Activated gamma-delta T cell (primary cell): ENCODE results near the gene ZNF710.

Experiments used
- DNase-seq: peaks from one replicate; lab custom pipeline; 2025; lab: John Stamatoyannopoulos, UW

ZNF710 gene

DNA sequence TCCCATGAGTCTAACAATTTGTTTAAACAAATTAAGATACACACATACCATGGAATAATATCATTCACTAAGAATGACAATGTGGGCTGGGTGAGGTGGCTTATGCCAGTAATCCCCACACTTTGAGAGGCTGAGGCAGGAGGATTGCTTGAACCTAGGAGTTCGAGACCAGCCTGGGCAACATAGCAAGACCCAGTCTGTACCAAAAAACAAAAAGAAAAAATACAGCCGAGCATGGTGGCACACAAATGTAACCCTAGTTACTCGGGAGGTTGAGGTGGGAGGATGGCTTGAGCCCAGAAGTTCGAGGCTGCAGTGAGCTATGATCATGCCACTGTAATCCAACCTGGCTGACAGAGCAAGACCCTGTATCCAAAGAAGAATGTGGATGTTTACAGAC is 4.0 kb upstream of the ZNF710 start:
- no peak for DNase-seq

DNA sequence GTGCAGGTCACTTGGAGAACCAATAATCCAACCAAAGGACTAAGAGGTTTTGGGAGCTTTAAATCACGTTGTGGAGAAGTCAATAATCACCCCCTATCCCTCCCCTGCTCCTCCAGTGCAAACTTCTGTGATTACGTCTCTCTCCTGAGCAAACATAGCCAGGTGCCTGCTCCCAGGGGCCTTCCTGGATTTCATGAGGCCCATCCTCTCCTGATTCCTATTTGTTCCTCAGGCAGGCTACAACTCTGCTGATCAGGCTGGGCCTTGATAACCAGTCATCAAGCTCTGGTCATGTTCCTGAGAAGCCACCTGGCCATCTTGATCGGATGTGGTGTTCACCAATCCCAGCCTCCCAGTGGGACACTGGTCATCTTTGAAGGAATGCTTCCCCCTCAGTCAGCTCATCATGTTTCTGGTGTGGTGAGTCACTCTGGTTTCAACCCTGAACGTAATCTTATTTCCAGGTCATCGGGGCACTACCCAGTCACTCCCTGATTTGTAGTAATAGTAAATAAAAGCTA is 2.9 kb upstream of the ZNF710 start:
- no peak for DNase-seq

- no peak for DNase-seq
These were observed 2.0 kb upstream of the ZNF710 start for GRCh38 chr15:89998923-89999675.

- no peak for DNase-seq
These were observed 1.4 kb upstream of the ZNF710 start for GRCh38 chr15:89999676-90000185.

DNA sequence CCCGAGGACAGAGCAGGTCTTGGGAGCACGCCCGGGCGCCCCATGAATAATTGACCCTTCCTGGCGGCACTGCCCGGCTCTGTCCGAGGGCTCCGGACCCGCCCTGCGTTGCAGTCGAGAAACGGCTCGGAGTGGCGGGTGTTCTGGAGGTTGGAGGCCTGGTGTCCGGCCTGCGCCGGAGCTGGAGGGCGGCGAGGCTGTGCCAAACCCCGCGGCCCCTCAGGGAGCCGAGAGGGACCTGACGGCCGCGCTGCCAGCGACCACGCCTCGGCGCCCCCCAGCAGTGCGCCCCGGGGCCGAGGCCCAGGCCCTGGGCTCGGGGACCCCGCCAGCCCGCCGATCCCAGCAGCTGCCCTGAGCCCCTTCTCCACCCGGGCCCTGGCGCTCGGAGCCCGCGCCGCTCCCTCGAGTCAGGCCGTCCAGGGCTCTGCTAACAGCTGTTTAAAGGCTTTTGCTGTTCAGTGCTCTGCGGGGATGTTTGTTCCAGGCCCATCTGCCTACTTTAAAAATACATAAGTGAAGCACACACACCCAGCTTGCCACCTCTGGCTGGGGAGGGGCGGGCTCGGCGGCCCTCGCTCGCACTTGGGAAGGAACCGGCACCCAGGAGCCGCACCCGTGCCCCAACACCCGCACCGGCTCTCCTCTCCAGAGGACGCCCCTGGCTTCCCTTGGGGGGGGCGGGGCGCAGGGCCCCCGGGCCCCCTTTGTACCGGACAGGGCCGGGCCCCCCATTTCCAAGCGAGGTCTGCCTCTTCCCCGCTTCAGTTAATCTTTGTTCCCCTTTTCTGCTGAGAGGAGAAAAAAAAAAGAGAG is 730 bp upstream of the ZNF710 start:
- no peak for DNase-seq

- DNase-seq, result peak; percentile 57
These were observed 731 bp downstream of the ZNF710 start for GRCh38 chr15:90001683-90002427.

GRCh38 chr15:90002428-90002844 is 1.3 kb downstream of the ZNF710 start:
- DNase-seq, result peak; percentile 41

DNA sequence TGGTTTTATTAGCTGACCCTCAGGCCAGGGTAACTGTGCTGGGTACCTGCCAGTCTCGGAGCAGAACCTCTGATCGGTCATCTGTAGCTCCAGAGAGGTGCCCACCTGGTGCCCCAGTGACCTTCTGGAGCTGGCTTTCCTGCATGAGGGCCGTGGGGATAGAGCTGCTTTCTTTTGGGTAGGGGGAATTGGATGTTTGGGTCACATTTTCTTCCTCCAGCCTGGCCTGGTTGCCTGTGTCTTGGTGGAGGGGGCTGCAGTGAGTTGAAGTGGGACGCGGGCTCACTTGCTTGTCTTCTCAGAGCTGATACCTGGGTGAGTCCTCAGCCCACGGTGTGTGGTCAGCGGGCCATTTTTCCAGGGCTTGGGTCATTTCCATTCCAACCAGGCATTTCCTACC is 2.6 kb downstream of the ZNF710 start:
- no peak for DNase-seq

- no peak for DNase-seq
These were observed 3.1 kb downstream of the ZNF710 start for GRCh38 chr15:90004252-90004651.

DNA sequence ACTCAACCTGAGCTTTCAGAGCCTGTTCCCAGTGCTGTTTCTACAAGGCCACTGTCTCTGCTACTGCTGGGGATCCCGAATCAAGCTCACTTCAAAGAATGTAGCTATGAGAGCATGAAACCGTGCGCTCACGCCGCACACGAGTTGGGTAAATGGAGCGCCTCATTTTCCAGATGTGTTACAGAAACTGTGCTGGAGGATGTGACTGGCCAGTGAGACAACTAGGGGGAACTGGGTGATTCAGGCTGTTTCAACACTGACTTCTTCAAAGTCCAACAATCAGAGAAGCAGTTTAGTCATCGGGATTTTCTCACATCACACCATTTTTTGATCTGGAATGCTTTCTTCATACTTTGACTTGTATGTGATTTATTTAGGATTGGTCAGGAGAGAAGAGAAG is 3.5 kb downstream of the ZNF710 start:
- no peak for DNase-seq

- no peak for DNase-seq
These were observed 5.3 kb downstream of the ZNF710 start for GRCh38 chr15:90006217-90007075.

- no peak for DNase-seq
These were observed 5.9 kb downstream of the ZNF710 start for GRCh38 chr15:90007076-90007460.

- no peak for DNase-seq
These were observed 7.5 kb downstream of the ZNF710 start for GRCh38 chr15:90008607-90009006.

DNA sequence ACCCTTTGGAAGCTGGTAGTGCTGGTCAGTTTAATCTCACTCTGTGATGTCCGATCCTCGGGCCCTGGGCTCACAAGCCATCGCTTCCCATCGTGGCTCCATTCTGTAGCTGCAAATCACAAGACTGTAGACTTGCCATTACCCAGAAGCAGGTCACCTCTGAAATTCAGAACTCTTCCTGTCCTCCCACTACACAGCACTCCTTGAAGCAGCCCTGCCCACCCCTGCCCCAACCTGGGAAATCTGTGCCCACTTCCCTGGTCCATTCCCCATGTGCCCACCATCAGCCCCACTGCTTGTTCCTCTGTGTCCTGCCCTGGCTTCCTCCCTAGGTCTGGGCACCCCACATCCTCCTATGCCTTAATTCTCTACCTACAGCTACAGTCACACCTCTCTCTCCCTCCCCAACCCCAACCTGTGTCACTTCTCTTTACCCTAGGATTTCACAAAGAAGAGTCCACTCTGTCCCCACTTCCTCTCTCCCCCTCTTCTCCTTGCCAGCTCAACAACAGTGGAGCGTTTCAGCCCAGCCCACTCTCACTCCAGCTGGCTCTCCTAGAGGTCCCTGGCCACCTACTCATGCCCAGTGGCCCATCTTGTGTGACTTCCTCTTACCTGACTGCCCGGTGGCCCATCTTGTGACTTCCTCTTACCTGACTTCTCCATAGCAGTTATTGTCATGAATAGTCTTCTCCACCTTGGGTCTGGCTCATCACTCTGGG is 8.3 kb downstream of the ZNF710 start:
- DNase-seq, result no peak

GRCh38 chr15:90011705-90012104 is 10.6 kb downstream of the ZNF710 start:
- no peak for DNase-seq

- no peak for DNase-seq
These were observed 12.4 kb downstream of the ZNF710 start for GRCh38 chr15:90013503-90013937.

DNA sequence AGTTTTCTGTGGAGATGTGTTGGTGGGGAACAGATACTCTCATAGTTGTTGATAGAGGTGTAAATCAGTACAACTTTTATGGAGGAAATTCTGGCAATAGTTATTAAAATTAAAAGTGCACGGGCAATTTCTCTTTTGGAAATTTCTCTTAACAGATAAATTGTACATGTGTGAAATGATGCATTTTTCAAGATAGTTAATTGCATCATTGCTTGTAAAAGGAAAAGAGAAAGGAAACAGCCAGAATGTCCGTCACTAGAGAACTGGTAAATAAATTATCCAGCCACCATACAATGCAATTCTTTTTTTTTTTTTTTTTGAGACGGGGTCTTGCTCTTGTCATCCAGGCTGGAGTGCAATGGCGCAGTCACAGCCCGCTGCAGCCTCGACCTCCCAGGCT is 14.2 kb downstream of the ZNF710 start:
- no peak for DNase-seq

DNA sequence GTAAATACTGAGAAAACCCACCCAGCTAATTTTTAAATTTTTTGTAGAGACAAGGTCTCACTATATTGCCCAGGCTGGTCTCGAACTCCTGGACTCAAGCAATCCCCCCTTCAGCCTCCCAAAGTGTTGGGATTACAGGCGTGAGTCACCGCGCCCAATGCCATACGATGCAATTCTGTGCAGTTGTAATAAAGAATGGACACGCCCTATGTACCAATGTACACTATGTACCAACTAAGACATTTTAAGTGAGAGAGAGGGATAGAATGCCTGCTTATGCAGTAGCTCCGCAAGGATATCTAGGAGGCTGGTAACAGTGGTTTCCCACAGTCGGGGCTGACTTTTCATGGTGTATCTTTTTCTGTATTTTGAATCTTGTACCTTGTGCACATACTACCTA is 14.6 kb downstream of the ZNF710 start:
- no peak for DNase-seq

DNA sequence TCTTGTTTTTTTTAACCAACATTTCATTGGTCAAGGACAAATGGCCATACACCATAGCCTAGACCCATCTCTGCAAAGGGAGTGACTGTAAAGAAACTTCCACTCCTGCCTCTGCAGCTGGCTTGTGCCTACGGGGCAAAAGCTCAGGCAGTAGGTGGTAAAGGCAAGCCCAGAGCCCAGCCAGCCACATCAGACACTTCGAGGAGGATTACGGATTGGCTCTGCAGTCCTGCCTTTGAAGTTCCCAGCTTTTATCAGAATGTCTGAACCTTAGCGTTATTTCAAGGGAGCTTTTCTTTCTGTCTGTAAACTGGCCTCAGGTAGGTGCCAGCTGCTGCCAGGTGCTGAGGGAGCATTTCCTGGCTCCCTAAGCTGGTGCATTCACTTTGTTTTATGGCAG is 15.6 kb downstream of the ZNF710 start:
- no peak for DNase-seq

GRCh38 chr15:90018216-90018831 is 17.2 kb downstream of the ZNF710 start:
- DNase-seq, result no peak
